ENCODE data around the gene PRPF6.
A peak's percentile ranks its signal among the peaks of the same experiment; 100 is the strongest.

The PRPF6 gene

GRCh38 chr20:64025826-64026412 is 45.0 kb downstream of the PRPF6 start:
- Histone ChIP-seq H3K27ac (ENCODE audit: low read depth, low read length) (no peak overlapping the region), H3K4me1 (ENCODE audit: control insufficient read depth, insufficient read depth, low read length) (no peaks in the 10 kb centered on the region), H3K9ac (ENCODE audit: low read length) (no peak overlapping the region), H3K9me3 (ENCODE audit: control insufficient read depth, insufficient read depth, low read depth, low read length) (no peaks in the 10 kb centered on the region), H3K36me3 (ENCODE audit: control insufficient read depth, insufficient read depth, low read length) (peaks cover 99% of the 10 kb centered on the region), H3K4me3 (ENCODE audit: low read depth, low read length) (no peak overlapping the region), H3K27me3 (ENCODE audit: control insufficient read depth, insufficient read depth, low read length) (no peaks in the 10 kb centered on the region)

- Histone ChIP-seq H3K27me3 (ENCODE audit: control insufficient read depth, insufficient read depth, low read length) (no peaks in the 10 kb centered on the region), H3K4me1 (ENCODE audit: control insufficient read depth, insufficient read depth, low read length) (no peaks in the 10 kb centered on the region), H3K9ac (ENCODE audit: low read length) (no peak overlapping the region), H3K27ac (ENCODE audit: low read depth, low read length) (no peak overlapping the region), H3K4me3 (ENCODE audit: low read depth, low read length) (no peak overlapping the region), H3K36me3 (ENCODE audit: control insufficient read depth, insufficient read depth, low read length) (peaks cover 96% of the 10 kb centered on the region), H3K9me3 (ENCODE audit: control insufficient read depth, insufficient read depth, low read depth, low read length) (no peaks in the 10 kb centered on the region)
These were observed 47.2 kb downstream of the PRPF6 start for GRCh38 chr20:64027981-64028685.

- no peaks in the 10 kb centered on the region for H3K9me3 ChIP-seq (ENCODE audit: control insufficient read depth, insufficient read depth, low read depth, low read length)
- no peak overlapping the region for H3K27ac ChIP-seq (ENCODE audit: low read depth, low read length)
- peaks cover 92% of the 10 kb centered on the region for H3K36me3 ChIP-seq (ENCODE audit: control insufficient read depth, insufficient read depth, low read length)
- H3K9ac ChIP-seq (ENCODE audit: low read length) = no peak overlapping the region
- H3K4me1 ChIP-seq (ENCODE audit: control insufficient read depth, insufficient read depth, low read length) = no peaks in the 10 kb centered on the region
- H3K27me3 ChIP-seq (ENCODE audit: control insufficient read depth, insufficient read depth, low read length) = no peaks in the 10 kb centered on the region
- H3K4me3 ChIP-seq (ENCODE audit: low read depth, low read length) = no peak overlapping the region
These were observed 48.6 kb downstream of the PRPF6 start for GRCh38 chr20:64029293-64030117.

GRCh38 chr20:64030371-64031134 is 49.6 kb downstream of the PRPF6 start:
- Histone ChIP-seq H3K27me3 (ENCODE audit: control insufficient read depth, insufficient read depth, low read length) (no peaks in the 10 kb centered on the region), H3K27ac (ENCODE audit: low read depth, low read length) (no peak overlapping the region), H3K9ac (ENCODE audit: low read length) (no peak overlapping the region), H3K4me1 (ENCODE audit: control insufficient read depth, insufficient read depth, low read length) (peaks cover 6% of the 10 kb centered on the region), H3K36me3 (ENCODE audit: control insufficient read depth, insufficient read depth, low read length) (peaks cover 87% of the 10 kb centered on the region), H3K4me3 (ENCODE audit: low read depth, low read length) (no peak overlapping the region), H3K9me3 (ENCODE audit: control insufficient read depth, insufficient read depth, low read depth, low read length) (no peaks in the 10 kb centered on the region)

GRCh38 chr20:64031822-64032314 is 50.9 kb downstream of the PRPF6 start:
- no peak overlapping the region for H3K27ac ChIP-seq (ENCODE audit: low read depth, low read length)
- no peak overlapping the region for H3K4me3 ChIP-seq (ENCODE audit: low read depth, low read length)
- H3K36me3 ChIP-seq (ENCODE audit: control insufficient read depth, insufficient read depth, low read length) = peaks cover 74% of the 10 kb centered on the region
- no peak overlapping the region for H3K9ac ChIP-seq (ENCODE audit: low read length)
- H3K27me3 ChIP-seq (ENCODE audit: control insufficient read depth, insufficient read depth, low read length) = peaks cover 1% of the 10 kb centered on the region; the same call in 1 of the 2 replicates
- H3K4me1 ChIP-seq (ENCODE audit: control insufficient read depth, insufficient read depth, low read length) = peaks cover 19% of the 10 kb centered on the region
- H3K9me3 ChIP-seq (ENCODE audit: control insufficient read depth, insufficient read depth, low read depth, low read length) = no peaks in the 10 kb centered on the region

- Histone ChIP-seq H3K27ac (ENCODE audit: low read depth, low read length) (no peak overlapping the region), H3K9ac (ENCODE audit: low read length) (no peak overlapping the region), H3K27me3 (ENCODE audit: control insufficient read depth, insufficient read depth, low read length) (peaks cover 12% of the 10 kb centered on the region), H3K36me3 (ENCODE audit: control insufficient read depth, insufficient read depth, low read length) (peaks cover 63% of the 10 kb centered on the region), H3K4me1 (ENCODE audit: control insufficient read depth, insufficient read depth, low read length) (peaks cover 26% of the 10 kb centered on the region), H3K4me3 (ENCODE audit: low read depth, low read length) (no peak overlapping the region), H3K9me3 (ENCODE audit: control insufficient read depth, insufficient read depth, low read depth, low read length) (no peaks in the 10 kb centered on the region)
These were observed 52.0 kb downstream of the PRPF6 start for GRCh38 chr20:64032706-64033624.

- H3K4me3 ChIP-seq (ENCODE audit: low read depth, low read length) = no peak overlapping the region
- H3K36me3 ChIP-seq (ENCODE audit: control insufficient read depth, insufficient read depth, low read length) = peaks cover 53% of the 10 kb centered on the region
- H3K9ac ChIP-seq (ENCODE audit: low read length) = no peak overlapping the region
- H3K27me3 ChIP-seq (ENCODE audit: control insufficient read depth, insufficient read depth, low read length) = peaks cover 22% of the 10 kb centered on the region
- no peaks in the 10 kb centered on the region for H3K9me3 ChIP-seq (ENCODE audit: control insufficient read depth, insufficient read depth, low read depth, low read length)
- H3K27ac ChIP-seq (ENCODE audit: low read depth, low read length) = no peak overlapping the region
- peaks cover 26% of the 10 kb centered on the region for H3K4me1 ChIP-seq (ENCODE audit: control insufficient read depth, insufficient read depth, low read length)
These were observed 53.1 kb downstream of the PRPF6 start for GRCh38 chr20:64033981-64034493.

- Histone ChIP-seq H3K4me3 (ENCODE audit: low read depth, low read length) (no peak overlapping the region), H3K27me3 (ENCODE audit: control insufficient read depth, insufficient read depth, low read length) (peaks cover 34% of the 10 kb centered on the region), H3K27ac (ENCODE audit: low read depth, low read length) (peak overlapping the region; percentile 13; the same call in 1 of the 2 replicates), H3K9ac (ENCODE audit: low read length) (no peak overlapping the region), H3K4me1 (ENCODE audit: control insufficient read depth, insufficient read depth, low read length) (peaks cover 26% of the 10 kb centered on the region), H3K36me3 (ENCODE audit: control insufficient read depth, insufficient read depth, low read length) (peaks cover 40% of the 10 kb centered on the region), H3K9me3 (ENCODE audit: control insufficient read depth, insufficient read depth, low read depth, low read length) (no peaks in the 10 kb centered on the region)
These were observed 54.4 kb downstream of the PRPF6 start for GRCh38 chr20:64035066-64035932.

GRCh38 chr20:64035933-64036345 is 55.0 kb downstream of the PRPF6 start, which contains the start of gene C20orf204:
C20orf204 (plus strand) TSS chr20:64036182; CDS start chr20:64036324, 142 bp downstream.
- Histone ChIP-seq H3K4me3 (ENCODE audit: low read depth, low read length) (no peak within 1 kb of the TSS; the same call in 1 of the 2 replicates), H3K4me1 (ENCODE audit: control insufficient read depth, insufficient read depth, low read length) (peaks cover 26% of the 10 kb centered on the region), H3K36me3 (ENCODE audit: control insufficient read depth, insufficient read depth, low read length) (peaks cover 34% of the 10 kb centered on the region), H3K27me3 (ENCODE audit: control insufficient read depth, insufficient read depth, low read length) (peaks cover 41% of the 10 kb centered on the region), H3K9me3 (ENCODE audit: control insufficient read depth, insufficient read depth, low read depth, low read length) (no peaks in the 10 kb centered on the region), H3K9ac (ENCODE audit: low read length) (peak within 1 kb of the TSS; percentile 24), H3K27ac (ENCODE audit: low read depth, low read length) (peak within 1 kb of the TSS; percentile 13; the same call in 1 of the 2 replicates)

All from HUES6 (cell line).